Activated T-cell treated with anti-CD3 and anti-CD28 coated beads, Interleukin-2, amount 50 U/mL, for 48 hours (primary cell): ENCODE measurements around the gene TMEM37.

Experiments used
- DNase-seq, 2 experiments: peaks; one replicate each; pipeline ENCODE4 v3.0.0-alpha.2; 2020

Gene TMEM37

GRCh38 chr2:119481501-119482455, 50.1 kb downstream of the TMEM37 start:
- DNase-seq, result no peak

- no peak for DNase-seq
Observed at GRCh38 chr2:119482481-119483394, 51.1 kb downstream of the TMEM37 start.

GRCh38 chr2:119483395-119483753, 51.7 kb downstream of the TMEM37 start:
- DNase-seq, result no peak

- DNase-seq, result no peak
Observed at GRCh38 chr2:119483896-119484718, 52.5 kb downstream of the TMEM37 start.

GRCh38 chr2:119484834-119485233, 53.2 kb downstream of the TMEM37 start:
- no peak for DNase-seq

GRCh38 chr2:119485336-119486110, 53.9 kb downstream of the TMEM37 start:
- no peak for DNase-seq

GRCh38 chr2:119486196-119486827, 54.7 kb downstream of the TMEM37 start:
- DNase-seq, result no peak

GRCh38 chr2:119486886-119487285, 55.2 kb downstream of the TMEM37 start:
- DNase-seq, result no peak

GRCh38 chr2:119487434-119488244, 56.0 kb downstream of the TMEM37 start:
- DNase-seq, result no peak
